Measurements from ENCODE around the gene CBLN3.

DNA sequence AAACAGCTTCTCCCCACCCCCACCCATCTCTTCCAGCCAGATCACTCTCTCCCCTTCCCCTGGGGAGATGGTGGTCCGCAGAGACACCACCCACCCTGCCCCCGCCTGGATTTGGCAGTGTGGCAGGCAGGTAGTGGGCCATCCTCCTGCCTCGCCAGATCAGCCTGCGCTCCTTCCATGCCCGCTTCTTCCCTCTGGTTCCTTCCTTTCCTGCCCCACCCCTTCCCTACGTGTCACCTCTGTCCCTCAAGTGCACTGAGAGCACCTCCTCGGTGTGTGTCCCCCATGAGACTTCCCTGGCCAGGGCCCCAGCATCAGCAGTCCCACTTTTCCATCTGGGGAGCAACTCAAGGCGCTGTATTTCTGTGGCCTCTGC, 30.0 kb downstream of the CBLN3 start:
- TF ChIP-seq, protein P1, sequence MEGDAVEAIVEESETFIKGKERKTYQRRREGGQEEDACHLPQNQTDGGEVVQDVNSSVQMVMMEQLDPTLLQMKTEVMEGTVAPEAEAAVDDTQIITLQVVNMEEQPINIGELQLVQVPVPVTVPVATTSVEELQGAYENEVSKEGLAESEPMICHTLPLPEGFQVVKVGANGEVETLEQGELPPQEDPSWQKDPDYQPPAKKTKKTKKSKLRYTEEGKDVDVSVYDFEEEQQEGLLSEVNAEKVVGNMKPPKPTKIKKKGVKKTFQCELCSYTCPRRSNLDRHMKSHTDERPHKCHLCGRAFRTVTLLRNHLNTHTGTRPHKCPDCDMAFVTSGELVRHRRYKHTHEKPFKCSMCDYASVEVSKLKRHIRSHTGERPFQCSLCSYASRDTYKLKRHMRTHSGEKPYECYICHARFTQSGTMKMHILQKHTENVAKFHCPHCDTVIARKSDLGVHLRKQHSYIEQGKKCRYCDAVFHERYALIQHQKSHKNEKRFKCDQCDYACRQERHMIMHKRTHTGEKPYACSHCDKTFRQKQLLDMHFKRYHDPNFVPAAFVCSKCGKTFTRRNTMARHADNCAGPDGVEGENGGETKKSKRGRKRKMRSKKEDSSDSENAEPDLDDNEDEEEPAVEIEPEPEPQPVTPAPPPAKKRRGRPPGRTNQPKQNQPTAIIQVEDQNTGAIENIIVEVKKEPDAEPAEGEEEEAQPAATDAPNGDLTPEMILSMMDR (IDR thresholded peaks at IDR 0.05): no peak
- TF ChIP-seq POLR2A (IDR thresholded peaks at IDR 0.05) (no peak), POLR2AphosphoS5 (IDR thresholded peaks at IDR 0.05) (no peak), EP300 (IDR thresholded peaks at IDR 0.05) (no peak)

All from stomach (tissue), 4 donors.